GM21619 (cell line): Measurements from ENCODE around the gene UBE2N.
"Not testable (repeated sequence)": the region's sequence is repeated elsewhere in the genome, so short reads cannot be mapped to it uniquely, and the experiment has no call there.

Source experiments
- ATAC-seq: cut with Tn5 transposase; IDR thresholded peaks from one replicate; pipeline ENCODE4 v1.9.1; 2021; ENCODE audit not compliant: unreplicated experiment

The UBE2N gene

GRCh38 chr12:93447555-93448290 is 6.0 kb upstream of the UBE2N start:
- no peak for ATAC-seq

DNA sequence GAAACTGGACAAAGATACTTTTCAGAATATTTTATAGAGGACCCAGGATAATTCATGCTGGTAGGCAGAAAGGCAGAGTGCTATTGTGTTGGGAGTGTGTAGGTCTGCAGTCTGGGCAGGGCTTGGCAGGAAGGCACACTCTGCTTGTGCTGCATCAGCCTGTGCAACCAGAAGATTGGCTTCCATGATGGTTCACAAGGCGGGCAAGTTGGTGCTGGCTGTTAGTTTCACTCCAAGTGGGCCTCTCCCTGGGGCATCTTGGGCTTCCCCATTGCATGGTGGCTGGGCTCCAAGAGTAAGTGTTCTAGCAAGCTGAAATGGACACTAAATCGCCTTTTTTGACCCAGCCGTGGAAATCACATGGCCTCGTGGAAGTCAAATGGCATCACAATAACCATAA is 1.8 kb upstream of the UBE2N start:
- ATAC-seq: no peak

DNA sequence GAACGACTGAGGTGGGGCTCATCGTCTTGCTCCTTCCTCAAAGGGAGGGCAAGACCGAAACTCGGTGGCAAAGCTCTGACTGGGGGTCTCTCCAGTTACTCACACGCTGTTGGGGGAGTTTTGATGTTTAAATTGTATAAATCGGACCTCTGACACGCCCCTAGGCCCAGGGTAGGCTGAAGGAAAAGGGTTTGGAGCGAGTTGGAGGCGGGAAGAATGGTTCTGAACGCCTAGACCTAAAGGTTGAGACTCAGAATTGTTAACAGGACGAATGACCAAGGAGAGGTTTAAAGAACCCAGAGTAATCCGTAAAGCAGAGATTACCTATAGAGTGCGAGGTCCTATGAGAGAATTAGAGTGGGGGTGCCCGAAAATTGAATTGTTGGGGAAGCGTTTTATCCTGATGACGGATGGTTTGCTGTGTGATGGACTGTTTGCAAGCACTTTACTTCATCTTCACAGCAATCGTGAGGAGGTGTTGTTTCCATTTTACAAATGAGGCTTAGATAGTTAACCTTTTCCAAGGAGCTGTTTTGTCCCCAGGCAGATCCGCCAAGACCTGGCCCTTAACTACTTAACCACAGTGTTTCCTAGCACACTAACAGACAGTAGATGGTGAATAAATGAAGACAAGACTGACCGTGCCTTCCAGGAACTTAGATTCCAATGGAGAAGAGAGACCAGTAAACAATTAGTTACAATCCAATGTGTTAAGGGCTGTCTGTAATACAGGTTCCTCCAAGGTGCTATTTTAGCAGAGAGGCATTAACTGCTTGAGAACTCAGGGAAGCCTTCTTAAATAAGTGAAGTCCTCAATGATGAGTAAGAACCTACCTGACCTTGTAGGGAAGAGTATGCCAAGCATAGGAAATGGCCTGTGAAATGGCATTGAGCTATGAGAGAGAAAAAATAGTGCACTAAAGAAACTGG is 929 bp upstream of the UBE2N start:
- ATAC-seq: no peak

DNA sequence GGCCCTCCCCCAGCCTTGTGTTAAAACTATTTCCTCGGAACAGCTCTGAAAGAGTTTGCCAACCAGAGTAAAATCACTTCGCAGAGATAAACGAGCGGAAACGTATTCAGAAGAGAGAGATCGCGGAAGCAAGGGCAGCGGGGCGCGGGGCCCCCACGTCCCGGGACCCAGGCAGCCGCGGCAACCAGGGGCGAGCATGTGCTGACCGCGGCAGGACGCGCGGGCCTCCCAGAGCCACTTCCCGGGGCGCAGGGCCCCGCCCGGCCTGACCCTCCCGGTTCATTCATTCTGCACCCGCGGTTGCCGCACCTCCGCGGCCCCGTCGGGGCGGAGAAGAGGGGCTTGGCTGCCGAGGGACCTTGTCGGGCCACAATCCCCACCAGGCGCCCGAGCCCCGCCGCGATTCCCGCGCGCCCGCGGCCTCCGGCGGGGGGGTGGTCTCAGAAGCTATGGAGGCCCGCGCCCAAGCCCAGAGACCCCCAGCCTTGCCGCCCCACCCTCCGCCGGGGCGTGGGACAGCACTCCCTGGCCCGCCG is 598 bp downstream of the UBE2N start:
- peak; percentile 3 for ATAC-seq

DNA sequence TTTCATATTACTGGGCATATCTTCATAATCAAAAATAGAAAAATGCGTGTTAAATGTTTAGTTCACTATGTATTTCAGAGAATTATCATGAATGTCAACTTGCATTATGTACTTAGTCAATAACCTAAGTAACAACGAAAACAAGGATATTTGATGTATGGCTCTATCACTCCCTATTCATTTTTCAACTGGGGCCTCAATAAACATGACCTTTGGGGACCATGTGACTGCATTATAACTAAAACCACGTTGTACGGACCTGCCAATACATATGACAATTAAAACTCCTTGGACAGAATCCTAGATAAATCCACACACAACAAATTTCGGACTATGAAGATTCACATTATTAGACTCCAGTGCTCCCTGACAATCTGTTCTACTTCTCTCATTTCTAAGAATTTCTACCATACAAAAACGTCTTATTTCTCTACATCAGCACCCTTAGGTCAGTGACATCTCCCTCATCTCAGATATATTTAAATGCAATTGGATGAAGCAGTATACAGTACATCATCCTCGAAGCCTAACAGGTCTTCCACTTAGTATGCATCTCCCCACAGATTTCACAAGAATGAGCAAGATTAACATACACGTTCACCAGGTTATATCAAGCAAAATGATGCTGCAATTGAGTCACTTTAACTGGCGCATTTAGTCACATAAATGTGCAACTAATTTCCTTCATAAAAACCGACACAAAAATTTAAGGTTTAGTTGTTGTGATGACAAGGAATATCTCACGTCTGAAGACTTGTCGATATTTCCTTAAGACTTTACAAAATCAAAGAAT is 1.5 kb downstream of the UBE2N start:
- ATAC-seq: no peak

GRCh38 chr12:93438266-93439050 is 3.3 kb downstream of the UBE2N start:
- no peak for ATAC-seq

- no peak for ATAC-seq
Observed at GRCh38 chr12:93434256-93434865, 7.4 kb downstream of the UBE2N start.

DNA sequence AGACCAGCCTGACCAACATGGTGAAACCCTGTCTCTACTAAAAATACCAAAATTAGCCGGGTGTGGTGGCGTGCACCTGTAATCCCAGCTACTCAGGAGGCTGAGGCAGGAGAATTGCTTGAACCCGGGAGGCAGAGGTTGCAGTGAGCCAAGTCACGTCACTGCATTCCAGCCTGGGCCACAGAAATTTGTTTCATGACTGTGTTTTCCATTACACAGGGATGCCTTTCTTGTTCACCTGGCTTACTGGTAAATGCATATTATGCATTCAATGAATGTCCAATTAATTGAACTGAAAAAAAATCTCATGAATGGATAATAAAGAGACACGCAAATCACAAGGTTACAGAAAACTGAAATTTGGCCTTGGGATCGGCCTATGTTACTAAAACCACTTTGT is 9.7 kb downstream of the UBE2N start:
- ATAC-seq: not testable (repeated sequence)

DNA sequence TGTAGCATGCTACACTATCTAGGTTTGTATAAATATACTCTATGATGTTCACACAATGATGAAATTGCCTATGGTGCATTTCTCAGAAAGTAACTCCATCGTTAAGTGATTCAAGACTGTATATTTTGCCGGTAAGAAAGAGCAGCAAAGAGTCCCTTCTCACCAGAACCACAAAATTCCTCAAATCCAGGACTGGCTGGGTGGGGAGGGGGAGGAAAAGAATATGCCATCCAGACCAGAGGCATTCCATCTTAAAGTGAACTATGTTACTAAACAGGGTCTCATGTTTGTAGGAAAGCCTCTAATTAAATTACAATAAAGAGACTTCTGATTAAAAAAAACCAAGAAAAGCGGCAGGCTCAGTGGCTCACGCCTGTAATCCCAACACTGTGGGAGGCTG is 11.5 kb downstream of the UBE2N start:
- no peak for ATAC-seq

- no peak for ATAC-seq
Observed at GRCh38 chr12:93429852-93430251, 11.9 kb downstream of the UBE2N start.

- ATAC-seq: no peak
Observed at GRCh38 chr12:93429448-93429847, 12.3 kb downstream of the UBE2N start.

DNA sequence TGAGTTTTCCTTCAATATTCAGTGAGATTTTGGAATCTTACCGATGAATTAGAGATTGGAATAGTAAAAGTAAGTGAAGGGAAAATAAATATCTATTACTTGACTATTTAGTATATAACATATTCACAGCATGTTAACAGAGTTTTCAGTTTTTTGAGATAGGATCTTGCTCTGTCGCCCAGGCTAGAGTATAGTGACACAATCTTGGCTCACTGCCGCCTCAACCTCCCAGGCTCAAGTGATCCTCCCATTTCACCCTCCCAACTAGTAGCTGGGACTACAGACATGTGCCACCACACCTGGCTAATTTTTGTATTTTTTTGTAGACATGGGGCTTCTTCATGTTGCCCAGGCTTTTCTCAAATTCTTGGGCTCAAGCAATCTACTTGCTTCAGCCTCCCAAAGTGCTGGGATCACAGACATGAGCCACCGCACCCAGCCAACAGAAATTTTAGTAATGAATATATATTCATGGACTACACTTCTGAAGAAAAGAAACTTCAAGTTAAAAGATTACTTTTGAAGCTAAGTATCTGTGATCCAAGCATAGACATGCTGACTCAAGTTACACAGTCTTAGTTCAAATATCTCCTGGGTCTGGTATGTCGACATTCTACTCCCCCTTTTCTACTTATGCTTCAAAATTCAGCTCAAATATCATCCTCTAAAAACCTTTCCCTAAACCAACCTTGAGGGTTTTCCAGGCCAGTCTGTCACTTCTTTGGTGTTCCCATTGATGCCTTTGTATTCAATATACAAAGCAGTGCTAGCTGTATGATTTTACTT is 13.8 kb downstream of the UBE2N start:
- no peak for ATAC-seq

GRCh38 chr12:93426412-93426805 is 15.3 kb downstream of the UBE2N start:
- ATAC-seq: peak; percentile 39

- peak; percentile 15 for ATAC-seq
Observed at GRCh38 chr12:93425736-93426411, 15.9 kb downstream of the UBE2N start.

DNA sequence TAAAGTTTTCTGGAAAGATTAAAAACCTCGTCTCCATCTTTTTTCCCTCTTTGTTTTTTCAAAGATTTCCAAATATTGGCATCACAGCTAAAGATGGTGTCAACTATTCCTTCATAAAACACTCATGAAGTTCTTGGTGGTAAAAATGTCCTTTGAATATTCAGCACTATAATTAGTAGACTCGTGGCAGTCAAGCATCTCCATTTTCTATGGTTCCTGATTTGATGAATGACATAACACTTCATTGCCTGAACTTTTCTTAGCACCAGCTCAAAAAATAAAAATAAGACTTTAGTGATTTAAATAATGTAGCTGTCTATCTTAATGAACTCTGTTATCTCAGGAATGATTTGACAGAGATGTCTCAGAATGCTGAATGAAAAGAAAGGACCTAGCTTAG is 19.7 kb downstream of the UBE2N start:
- ATAC-seq: no peak

GRCh38 chr12:93419388-93420034 is 22.2 kb downstream of the UBE2N start:
- ATAC-seq: no peak

DNA sequence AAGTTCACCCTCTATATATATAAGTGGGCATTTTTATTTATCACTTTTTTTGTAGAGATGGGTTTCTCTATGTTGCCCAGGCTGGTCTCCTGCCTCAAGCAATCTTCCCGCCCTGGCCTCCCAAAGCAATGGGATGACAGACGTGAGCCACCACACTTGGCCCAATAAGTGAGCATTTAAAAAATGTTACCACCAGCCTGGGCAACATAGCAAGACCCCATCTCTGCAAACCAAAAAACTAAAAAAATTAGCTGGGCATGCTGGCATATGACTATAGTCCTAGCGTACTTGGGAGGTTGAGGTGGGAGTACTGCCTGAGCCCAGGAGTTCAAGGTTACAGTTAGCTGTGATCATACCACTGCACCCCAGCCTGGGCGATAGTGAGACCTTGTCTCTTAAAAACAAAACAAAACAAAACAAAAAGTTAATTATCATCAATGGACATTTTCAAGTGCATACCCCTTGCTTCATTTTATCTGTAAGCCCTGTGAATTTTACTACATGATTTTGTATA is 23.7 kb downstream of the UBE2N start:
- ATAC-seq: no peak
